Retina (tissue), 1 donor: ENCODE measurements around the gene ATXN7L1.

Experiments used
- DNase-seq: peaks from one replicate; pipeline ENCODE4 v3.0.0-alpha.2; 2016

The ATXN7L1 gene

DNA sequence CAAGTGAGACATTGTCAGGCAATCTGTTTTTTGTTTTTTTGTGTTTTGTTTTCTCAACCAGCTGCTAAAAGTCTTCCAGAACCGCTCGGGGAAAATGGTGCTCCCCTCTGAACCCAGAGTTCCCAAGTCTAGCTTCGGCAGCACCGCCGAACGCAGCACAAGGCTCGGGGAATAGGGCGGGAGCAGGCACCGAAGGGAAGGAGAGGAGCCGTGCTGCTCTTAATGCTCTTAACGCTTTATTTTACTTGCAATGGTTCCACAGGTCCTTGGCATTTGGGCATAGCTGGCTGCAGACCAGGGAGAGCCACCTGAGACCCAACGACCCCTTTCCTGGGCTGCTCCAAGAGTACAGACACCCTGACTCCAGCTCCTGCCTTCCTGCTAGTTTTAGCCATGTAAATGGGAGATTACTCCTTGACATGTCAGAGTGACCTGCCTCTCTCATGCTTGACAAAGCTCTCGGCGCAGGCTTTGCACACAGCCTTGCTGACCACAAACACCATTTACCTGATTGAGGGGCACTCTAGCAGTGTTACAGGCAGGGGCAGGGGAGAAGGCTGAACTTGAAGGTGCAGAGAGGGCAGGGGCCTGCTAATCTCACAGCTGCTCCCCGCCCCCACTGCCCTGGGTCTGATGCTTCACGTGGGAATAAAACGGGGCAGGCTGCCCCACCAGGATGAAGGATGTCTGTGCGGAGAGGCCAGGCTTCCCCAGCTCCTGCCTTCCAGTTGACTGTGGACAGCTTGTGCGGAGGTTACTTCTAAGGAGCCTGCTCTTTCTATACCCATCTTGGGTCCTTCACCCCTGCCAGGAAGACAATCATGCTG, 236.5 kb downstream of the ATXN7L1 start:
- peak; percentile 66 for DNase-seq

DNA sequence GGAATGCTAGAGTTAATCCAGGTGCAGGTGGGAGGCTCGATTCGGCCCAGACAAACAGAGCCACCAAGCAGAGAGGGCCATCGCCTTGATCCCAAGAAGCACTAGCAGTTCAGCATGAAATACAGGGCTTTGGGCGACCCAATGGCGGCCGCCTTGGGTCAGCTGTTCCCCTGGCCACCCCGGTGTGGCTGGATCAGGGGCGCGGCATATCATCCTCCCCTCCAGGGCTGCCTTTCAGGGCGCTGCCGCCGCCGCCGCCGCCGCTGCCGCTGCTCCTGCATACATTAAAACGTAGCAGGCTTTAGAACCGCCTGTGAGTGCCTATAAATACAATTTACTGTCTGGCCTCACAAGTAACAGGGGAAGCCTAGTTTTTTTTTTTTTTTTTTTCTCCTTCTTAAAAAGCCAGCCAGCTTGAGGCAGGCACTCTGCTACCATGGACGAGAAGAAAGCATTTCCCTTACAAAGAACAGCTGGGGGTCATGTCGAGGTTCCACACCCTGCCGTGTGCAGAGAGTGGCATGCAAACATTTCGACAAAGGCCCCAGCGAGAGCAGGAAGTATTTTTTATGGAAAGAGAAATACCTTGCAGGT, 237.4 kb downstream of the ATXN7L1 start:
- DNase-seq = peak; percentile 77

DNA sequence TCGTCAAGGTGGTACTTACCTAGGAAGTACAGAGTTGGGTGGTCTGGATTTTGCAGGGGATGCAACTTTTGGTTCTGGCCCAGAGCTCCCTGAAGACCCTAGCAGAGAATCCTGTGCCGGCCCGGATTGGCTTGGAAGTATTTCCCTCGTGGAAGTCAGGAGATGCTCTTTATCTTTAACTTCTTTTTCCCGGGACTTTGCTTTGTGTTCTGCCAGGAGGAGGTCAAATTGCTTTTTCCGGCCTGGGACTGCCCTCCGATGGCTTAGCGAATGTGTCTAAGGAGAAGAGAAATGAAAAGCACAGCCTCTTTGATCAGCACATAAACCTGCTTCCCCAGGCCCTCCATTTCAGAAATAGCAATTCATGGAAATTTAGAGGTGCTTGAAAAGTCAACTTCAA, 238.1 kb downstream of the ATXN7L1 start:
- DNase-seq = peak; percentile 37

DNA sequence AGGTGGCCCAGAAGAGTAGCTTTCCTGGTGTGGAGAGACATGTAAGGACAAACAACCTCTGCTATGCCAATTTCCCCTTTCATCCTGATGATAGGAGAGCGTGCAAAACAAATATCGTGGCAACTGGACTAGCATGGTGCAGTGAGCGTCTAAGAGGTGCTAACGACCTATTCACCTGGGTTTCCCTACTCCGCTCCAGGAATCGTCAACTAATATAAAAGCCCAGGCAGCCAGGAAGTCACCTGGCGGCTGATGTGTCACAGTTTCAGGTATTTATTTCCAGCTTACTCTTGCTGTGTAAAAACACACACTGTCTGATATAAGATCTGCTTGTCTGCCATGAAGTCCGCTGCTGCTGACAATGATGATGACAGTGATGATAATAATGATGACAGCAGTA, 238.6 kb downstream of the ATXN7L1 start:
- DNase-seq = no peak

DNA sequence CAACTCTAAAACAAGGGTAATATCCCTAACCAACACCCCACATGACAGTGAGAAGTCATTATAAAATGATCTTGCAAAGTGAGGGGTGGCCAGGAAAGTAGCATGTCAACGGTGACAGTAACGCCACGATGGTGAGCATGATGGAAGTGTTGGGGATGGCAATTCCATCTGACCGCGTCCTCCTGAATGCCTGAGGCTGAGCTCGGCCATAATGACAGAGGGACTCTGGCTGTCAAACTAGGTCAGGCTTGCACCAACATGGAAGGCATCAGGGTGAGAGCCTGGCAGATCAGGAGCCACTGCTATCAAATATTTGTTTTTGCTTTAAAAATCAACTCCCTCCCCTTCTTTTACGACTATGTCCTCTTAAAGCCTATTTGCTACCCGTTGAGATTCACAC, 239.4 kb downstream of the ATXN7L1 start:
- no peak for DNase-seq

DNA sequence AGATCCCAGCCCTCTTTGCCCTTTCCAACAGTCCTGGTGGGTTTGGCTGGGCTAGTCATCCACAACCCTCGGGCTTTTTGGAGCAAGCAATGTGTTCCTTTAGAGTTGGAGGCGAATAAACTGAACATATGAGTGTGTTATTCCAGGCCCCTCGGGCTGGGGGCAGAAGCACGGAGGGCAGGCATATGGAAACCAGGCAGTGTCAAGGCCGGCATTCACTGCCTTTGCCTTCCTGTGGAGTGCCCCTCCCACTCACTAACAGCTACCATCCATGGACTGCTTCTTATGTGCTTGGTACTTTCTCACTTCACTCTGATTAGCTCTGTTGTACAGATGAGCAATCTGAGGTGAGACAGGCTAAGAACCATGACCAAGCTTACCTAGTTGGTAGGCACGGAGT, 241.2 kb downstream of the ATXN7L1 start:
- no peak for DNase-seq

DNA sequence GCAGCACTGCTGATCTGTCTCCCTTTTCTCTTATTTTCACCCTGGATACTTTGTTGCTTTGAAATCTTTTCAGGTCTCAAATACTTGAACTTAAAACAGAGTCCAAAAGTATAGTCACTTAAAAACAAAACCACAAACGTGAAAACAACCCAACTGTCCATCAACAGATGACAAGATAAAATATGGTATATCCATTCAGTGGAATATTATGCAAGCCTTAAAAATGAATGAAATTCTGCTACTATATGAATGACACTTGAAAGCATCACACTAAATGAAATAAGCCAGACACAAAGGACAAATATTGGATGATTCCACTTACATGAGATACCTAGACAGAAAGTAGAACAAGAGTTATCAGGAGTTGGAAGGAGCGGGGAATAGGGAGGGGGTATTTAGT, 250.4 kb downstream of the ATXN7L1 start:
- DNase-seq = no peak

DNA sequence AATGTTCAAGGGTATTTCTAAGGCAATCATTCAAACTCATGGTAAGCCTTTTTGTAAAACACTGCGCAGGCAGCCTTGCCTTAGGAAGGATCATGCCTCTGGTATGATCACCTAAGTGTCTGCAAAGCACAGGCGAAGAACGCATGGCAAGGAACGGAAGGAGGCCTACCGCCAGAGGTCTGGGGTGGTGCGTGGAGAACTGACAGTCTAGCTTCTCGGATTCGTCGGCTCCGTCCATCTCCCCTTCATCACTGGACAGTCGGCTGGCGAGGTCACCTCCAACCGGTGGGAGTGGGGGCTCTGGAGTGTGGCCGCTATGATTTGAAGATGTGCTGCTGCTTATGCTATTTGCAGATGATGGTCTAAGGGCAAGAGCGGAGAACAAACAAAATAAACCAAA, 252.5 kb downstream of the ATXN7L1 start:
- no peak for DNase-seq

DNA sequence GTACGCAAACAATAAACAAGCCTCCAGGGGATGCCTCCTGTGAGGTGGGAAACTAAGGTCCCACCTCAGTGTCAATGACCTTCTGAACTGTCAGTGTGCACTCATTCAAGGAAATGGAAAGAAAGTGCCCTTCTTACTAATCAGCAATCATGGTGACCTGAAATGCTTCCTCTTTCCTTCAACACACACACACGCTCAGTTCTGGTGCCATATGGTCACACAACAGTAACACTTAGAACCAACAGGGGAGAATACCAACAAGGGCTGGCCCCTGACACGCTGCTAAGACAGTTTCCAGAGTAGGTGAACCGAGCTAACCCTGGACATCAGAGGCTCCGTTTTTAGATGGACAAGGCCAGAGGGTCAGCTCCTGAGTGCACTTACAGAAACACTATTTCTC, 253.0 kb downstream of the ATXN7L1 start:
- DNase-seq = no peak

DNA sequence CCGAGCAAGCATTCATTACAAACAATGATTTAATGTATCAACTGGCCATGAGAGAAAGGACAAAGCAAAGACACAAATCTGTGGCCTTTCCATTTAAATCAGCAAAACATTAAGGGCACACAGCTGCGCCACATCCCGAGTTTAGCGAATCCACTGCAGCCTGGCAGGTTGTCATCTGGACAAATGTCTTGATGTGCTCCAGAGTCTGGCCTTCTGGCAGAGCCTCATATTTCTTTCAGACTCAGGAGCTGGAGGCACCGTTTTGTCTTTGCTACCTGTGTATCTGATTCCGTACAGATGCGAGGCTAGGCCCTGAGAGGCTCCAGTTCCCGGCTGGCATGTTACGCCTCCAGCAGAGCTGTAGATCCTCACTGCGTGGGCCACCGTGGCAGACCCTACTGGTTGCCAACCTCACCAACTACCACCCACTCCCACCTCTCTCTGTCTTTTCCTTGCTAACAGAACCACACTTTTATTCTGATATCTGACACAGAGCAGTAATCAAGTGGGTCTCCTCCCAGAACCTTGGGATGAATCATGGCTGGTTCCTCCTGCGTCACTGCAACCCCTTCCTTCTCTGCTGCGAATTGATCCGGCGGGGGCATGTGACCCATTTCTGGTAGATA, 254.2 kb downstream of the ATXN7L1 start:
- no peak for DNase-seq

DNA sequence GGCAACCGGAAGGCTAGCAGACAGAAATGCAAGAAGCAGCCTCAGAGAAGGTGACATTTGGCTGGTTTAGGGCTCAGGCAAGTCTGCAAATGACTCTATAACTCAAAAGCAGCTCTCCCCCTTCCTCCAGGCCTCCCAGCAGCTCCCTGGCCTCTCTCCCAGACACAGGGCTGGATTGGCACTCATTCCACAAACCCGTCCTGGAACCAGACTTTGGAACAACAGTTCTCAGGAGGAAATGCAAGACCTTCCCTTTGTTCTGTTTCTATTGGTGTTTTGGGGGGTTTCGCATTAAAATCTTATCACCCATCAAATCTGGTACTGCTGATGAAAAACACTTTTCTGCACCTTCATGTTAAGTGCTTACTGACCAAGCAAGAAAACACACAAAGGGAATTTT, 254.8 kb downstream of the ATXN7L1 start:
- DNase-seq = no peak

DNA sequence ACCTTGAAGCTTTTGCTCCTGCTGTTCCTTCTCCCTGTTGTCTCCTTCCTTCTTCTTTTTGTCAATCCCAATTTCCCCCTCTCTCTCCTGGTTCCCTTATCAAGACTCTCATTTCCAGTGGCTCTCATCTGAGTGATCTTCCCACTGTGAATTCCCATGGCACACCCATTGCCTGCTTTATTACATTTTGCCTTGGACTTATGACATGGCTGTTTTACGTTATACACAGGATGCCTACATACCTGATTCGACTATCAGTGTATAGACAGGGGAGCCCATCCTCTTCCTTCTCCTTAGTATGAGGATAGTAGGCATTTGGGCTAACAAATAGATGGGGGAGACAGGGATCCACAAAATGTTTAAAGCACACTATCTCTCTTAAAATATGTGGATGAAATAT, 255.2 kb downstream of the ATXN7L1 start:
- DNase-seq = no peak

DNA sequence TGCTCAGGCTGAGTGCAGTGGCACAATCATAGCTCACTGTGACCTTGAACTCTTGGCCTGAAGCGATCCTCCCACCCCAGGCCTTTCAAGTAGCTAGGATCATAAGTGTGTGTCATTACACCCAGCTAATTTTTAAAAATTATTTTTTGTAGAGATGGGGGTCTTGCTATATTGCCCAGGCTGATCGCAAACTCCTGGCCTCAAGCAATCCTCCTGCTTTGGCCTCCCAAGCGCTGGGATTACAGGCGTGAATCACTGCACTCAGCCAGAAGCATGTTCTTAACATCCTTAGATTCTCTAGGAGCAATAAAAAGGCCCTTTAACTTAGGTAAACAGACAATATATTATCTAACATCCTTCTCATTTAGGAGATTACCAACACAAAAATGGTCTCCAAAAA, 256.8 kb downstream of the ATXN7L1 start:
- no peak for DNase-seq

DNA sequence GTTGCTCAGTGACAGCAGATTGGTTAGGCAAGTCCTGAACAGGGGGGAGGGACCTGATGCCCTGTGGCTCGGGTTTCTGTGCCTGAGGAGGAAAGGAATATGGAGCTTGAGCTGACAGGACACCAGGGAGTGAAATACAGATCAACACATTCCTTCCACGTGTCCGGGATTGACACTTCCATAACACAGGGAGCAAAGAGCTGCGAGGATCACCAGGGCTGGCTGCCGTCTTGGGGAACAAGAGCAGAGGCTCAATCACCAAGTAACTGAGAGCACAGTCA, 258.4 kb downstream of the ATXN7L1 start:
- no peak for DNase-seq

DNA sequence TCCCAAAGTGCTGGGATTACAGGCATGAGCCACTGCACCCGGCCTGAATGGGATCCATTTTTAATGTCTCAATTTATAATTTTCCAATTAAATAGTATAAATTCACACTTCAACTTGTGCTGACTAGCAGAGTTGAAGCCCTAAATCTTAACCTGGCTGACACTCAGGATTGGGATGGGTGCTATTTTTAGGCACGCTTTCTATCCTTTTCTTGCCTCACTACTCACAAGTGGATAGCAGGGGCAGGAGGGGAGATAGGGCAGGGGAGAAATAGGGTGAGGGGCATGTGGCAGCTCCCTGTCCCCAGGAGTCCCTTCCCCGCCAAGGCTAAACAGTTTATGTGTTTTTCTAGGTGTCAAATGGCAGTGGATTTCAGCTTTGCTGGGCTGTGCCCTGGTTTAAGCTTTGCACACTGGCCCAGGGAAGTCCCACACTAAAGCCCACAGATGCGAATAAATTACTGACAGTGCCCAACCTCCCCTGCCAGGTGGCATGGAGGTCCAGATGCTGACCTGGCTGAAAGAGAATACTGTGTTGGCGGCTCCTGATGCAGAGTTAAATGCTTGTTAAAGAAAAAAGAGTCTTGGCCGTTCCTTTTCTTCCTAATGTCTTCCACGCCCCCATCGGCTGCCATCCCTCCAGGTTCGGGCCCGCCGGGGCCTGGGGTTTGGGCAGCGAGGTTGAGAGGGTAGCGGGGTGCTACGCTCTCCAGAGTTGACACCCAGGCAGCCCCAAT, 259.0 kb downstream of the ATXN7L1 start:
- DNase-seq = no peak

DNA sequence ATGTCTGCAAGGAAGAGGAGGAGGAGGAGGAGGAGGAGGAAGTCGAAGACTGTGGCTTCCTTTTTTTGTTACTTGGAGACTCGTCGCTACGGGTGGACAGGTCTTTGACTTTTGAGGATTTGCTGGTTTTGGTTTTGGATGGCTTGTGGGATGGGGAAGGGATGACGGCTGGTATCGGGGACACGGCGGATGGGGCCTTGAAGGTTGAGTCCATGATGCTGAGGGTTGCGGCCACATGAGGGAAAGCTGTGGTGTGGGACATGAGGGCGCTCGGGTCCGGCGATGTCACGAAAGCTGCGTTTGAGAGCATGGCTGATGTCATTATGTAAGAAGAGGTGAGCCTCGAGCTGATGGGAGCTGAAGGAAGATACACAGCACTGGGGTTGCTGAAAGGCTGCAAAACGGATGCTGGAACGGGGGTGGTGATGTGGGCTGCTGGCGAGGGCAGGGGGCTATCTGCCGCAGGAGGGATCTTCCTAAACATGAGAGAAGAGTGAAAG, 262.0 kb downstream of the ATXN7L1 start:
- DNase-seq = no peak

DNA sequence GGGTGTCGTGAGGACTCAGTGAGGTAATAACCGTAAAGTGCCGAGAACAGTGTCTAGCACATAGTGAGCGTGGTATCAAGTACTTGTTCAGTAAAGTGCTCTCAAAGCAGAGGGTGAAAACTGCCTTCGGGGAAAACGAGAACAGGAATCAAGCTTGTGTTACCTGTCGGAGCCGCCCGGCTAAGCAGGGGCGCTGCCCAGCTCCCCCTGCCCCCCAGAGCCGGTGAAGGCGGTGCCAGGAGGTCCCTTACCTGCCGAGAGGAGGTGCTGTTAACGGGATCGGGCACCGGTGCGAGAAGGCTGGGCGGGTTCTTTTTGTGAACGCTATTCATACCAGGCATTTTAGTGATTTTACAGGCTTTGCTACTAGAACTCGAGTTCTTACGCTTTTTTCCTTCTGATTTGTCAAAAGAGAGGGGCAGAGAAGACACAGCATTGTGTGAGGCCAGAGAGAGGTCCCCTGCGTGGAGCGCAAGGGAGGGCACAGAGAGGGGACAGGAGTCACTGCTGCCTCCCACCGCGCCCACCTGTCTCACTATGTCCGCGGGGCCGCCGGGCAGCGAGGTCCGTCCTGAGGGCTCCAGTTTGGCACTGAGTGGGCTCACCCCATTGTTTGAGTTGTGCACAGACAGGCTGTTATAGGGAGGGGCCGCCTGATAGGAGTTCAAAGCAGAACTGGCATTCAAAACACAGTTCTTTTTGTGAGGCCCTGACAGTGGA, 262.6 kb downstream of the ATXN7L1 start:
- DNase-seq = no peak

DNA sequence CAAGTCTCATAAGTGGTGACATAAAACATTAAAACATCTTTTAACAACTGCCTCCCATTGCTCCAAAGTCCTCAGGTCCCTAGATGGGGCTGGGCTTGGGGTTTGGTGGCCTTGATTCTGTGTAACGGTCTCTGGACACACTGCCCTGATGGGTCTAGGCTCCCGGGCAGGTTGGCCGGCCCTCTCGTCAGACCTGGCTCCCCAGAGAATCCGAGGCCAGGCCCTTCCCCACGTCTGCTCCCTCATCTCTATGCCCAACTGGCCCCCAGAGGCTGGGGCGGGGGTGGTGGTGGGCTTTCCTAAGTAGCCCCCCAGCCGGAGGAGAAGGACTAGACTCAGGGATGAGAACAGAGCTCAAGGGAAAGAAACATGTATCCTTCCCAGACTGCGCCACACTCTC, 263.6 kb downstream of the ATXN7L1 start:
- no peak for DNase-seq

DNA sequence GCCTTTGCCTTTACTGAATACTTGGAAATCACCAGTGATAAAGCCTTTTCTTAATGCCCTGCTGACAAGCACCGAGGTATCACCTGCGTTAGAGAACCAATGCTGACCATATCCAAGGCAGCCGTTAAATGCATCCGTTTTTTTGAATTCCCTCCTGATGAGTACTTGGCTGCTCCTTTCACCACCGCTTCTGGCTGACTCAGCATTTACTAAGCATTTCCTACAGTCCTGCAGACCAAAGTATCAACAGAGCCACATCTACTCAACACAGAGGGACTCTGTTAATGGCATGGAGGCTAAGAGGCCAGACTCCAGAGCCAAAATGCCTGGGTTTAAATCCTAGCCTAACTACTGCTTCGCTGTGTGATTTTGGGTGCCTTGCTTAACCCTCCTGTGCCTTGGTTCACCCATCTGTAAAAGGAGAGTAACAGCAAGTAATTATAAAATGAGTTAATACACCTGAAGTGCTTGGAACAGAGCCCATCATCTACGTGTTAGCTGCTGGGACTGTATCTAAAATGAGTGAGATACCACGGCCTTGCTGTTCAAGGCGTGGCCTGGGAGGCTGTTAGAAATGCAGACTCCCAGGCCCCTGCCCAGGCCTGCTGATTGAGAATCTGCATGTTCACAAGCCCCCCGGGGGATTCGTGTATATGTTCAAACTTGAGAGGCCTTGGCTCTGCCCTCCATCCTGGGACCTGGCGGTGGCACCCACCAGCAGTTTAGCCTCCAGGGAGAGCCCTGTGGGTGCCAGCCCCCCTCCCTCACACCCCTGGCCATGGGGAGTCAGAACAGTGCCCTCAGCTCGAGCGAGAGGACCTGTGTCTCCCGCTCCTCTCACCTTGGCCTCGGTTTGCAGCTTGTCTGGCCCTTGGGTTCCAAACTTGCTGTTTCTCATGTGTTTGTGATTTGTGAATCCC, 264.3 kb downstream of the ATXN7L1 start:
- DNase-seq = no peak

DNA sequence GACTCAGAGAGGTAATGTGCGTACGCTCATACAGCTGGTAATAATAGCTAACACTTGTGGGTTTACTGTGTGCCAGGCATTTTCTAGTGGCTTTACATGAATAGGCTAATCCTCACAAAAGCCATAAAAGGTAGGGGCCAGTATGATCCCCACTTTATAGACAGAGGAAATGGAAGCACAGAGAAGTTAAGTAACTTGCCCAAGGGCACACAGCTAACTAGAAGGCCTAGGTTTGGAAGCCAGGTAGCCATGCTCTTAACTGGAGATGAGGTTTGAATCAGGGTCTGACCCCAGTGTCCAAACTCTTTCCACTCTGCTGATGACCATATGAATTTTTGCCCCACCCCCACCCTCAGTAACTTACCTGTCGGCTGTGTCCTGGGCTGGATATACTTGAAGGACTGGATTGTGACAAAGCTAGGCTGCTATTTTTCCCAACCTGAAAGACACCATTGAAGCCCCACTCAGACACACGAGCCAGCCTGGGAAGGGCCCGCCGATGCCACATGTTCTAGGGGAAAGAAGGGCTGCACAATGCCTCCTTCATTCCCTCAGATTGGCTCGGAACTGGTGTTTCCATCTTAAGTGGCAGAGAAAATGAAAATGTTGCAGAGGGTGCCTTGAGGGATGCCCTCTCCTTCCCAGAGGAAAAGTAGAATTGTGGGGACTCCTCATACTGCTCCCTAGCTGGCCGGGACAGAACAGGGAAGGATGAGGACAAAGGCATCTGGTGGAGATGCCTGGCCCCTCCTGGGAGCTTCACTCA, 266.1 kb downstream of the ATXN7L1 start:
- DNase-seq = no peak
